ENCODE data around the gene SPINT1. TPM values are rescaled to one million over a fixed set of nuclear protein-coding genes. Genes with fewer than 3 reads are reported as not detected.

SPINT1 gene
- total RNA-seq, 1 donor from 2014 or later: 8.0 TPM

GRCh38 chr15:40828447-40829036 lies 15.3 kb upstream of the SPINT1 start, which contains the start of gene PPP1R14D:
PPP1R14D (minus strand) TSS chr15:40828708; CDS start chr15:40828641, 67 bp downstream.
- no peak for DNase-seq (ENCODE audit: extremely low read depth, low read depth, low spot score)

- no peak for DNase-seq (ENCODE audit: extremely low read depth, low read depth, low spot score)
These were observed 14.7 kb upstream of the SPINT1 start for GRCh38 chr15:40829115-40829514.

- DNase-seq (ENCODE audit: extremely low read depth, low read depth, low spot score): no peak
These were observed 13.0 kb upstream of the SPINT1 start for GRCh38 chr15:40830884-40831283.

- no peak for DNase-seq (ENCODE audit: extremely low read depth, low read depth, low spot score)
These were observed 12.0 kb upstream of the SPINT1 start for GRCh38 chr15:40831861-40832260.

- no peak for DNase-seq (ENCODE audit: extremely low read depth, low read depth, low spot score)
These were observed 10.9 kb upstream of the SPINT1 start for GRCh38 chr15:40832903-40833302.

- no peak for DNase-seq (ENCODE audit: extremely low read depth, low read depth, low spot score)
These were observed 7.8 kb upstream of the SPINT1 start for GRCh38 chr15:40836020-40836419.

- no peak for DNase-seq (ENCODE audit: extremely low read depth, low read depth, low spot score)
These were observed 5.1 kb upstream of the SPINT1 start for GRCh38 chr15:40838756-40839155.

GRCh38 chr15:40841741-40842140 lies 2.1 kb upstream of the SPINT1 start:
- DNase-seq (ENCODE audit: extremely low read depth, low read depth, low spot score): no peak

GRCh38 chr15:40843261-40843884 lies 475 bp upstream of the SPINT1 start:
- DNase-seq (ENCODE audit: extremely low read depth, low read depth, low spot score): no peak

GRCh38 chr15:40844696-40845030 lies 815 bp downstream of the SPINT1 start:
- no peak for DNase-seq (ENCODE audit: extremely low read depth, low read depth, low spot score)

- DNase-seq (ENCODE audit: extremely low read depth, low read depth, low spot score): no peak
These were observed 1.2 kb downstream of the SPINT1 start for GRCh38 chr15:40845036-40845435.

- no peak for DNase-seq (ENCODE audit: extremely low read depth, low read depth, low spot score)
These were observed 1.9 kb downstream of the SPINT1 start for GRCh38 chr15:40845511-40846284.

GRCh38 chr15:40846841-40847222 lies 3.0 kb downstream of the SPINT1 start:
- no peak for DNase-seq (ENCODE audit: extremely low read depth, low read depth, low spot score)

- DNase-seq (ENCODE audit: extremely low read depth, low read depth, low spot score): no peak
These were observed 3.5 kb downstream of the SPINT1 start for GRCh38 chr15:40847223-40847961.

GRCh38 chr15:40850576-40851112 lies 6.8 kb downstream of the SPINT1 start:
- no peak for DNase-seq (ENCODE audit: extremely low read depth, low read depth, low spot score)

GRCh38 chr15:40852529-40852928 lies 8.7 kb downstream of the SPINT1 start:
- DNase-seq (ENCODE audit: extremely low read depth, low read depth, low spot score): no peak

GRCh38 chr15:40853241-40853890 lies 9.5 kb downstream of the SPINT1 start:
- no peak for DNase-seq (ENCODE audit: extremely low read depth, low read depth, low spot score)

GRCh38 chr15:40854161-40854560 lies 10.3 kb downstream of the SPINT1 start:
- no peak for DNase-seq (ENCODE audit: extremely low read depth, low read depth, low spot score)

- no peak for DNase-seq (ENCODE audit: extremely low read depth, low read depth, low spot score)
These were observed 11.9 kb downstream of the SPINT1 start for GRCh38 chr15:40855706-40856234.

- DNase-seq (ENCODE audit: extremely low read depth, low read depth, low spot score): no peak
These were observed 12.9 kb downstream of the SPINT1 start for GRCh38 chr15:40856746-40857145.
